Measurements from ENCODE around the gene CDC42. TPM values are rescaled to one million over a fixed set of nuclear protein-coding genes. Genes with fewer than 3 reads are reported as not detected.

Gene CDC42
- total RNA-seq, 1 experiment from 2014 or later, result 171 TPM

DNA sequence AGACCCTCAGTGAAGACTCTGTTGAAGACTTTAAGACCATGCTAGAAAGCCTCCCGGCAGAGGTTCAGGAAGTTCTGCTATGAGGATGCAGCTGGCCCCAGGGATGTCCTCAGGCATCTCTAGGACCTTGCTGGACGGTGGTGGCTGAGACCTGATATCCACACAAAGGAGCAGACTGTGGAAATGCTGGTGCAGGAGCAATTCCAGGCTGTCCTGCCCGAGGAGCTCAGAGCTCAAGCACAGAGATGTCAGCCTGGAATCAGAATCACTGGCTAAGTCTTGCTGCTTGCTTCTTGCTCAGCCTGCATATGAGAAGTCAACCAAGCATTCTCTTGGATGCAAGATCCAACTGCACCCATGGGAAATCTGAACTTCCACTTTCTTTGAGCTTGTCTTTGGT lies 22.0 kb upstream of the CDC42 start:
- no peak for DNase-seq (ENCODE audit: low spot score)
- H3K4me1 Mint-ChIP-seq, result peaks cover 10% of the 10 kb centered on the region
- CTCF ChIA-PET, result interaction anchor here (1.3 kb wide), 1 partner anchor 8 kb away, joined by 3 read pairs; no protein-coding TSS in a partner anchor
- POLR2A ChIA-PET, result interaction anchor here (0.6 to 0.7 kb wide), 2 partner anchors 220 to 996 kb away, joined by 5 read pairs; no protein-coding TSS in a partner anchor
- no peaks in the 10 kb centered on the region for H3K9me3 Mint-ChIP-seq
- H3K27ac Mint-ChIP-seq, result no peak overlapping the region
- TF ChIP-seq NFATC4 (CRISPR knock-in tag; IDR thresholded peaks at IDR 0.05) (no peak), NFYB (CRISPR knock-in tag; conservative IDR thresholded peaks at IDR 0.05; ENCODE audit: low read depth) (no peak), GABPB1 (CRISPR knock-in tag; IDR thresholded peaks at IDR 0.05) (no peak), KAT7 (CRISPR knock-in tag; IDR thresholded peaks at IDR 0.05; ENCODE audit: borderline replicate concordance) (no peak), MYBL2 (CRISPR knock-in tag; IDR thresholded peaks at IDR 0.05) (no peak), JUN (CRISPR knock-in tag; IDR thresholded peaks at IDR 0.05) (no peak), ZNF232 (CRISPR knock-in tag; IDR thresholded peaks at IDR 0.05) (no peak), ATF1 (CRISPR knock-in tag; IDR thresholded peaks at IDR 0.05) (no peak), NR2C2 (CRISPR knock-in tag; IDR thresholded peaks at IDR 0.05) (no peak), HMGA2 (CRISPR knock-in tag; IDR thresholded peaks at IDR 0.05) (no peak), PRRX2 (CRISPR knock-in tag; IDR thresholded peaks at IDR 0.05) (no peak), ZNF138 (CRISPR knock-in tag; conservative IDR thresholded peaks at IDR 0.05) (no peak)
- TF ChIP-seq, protein P1, sequence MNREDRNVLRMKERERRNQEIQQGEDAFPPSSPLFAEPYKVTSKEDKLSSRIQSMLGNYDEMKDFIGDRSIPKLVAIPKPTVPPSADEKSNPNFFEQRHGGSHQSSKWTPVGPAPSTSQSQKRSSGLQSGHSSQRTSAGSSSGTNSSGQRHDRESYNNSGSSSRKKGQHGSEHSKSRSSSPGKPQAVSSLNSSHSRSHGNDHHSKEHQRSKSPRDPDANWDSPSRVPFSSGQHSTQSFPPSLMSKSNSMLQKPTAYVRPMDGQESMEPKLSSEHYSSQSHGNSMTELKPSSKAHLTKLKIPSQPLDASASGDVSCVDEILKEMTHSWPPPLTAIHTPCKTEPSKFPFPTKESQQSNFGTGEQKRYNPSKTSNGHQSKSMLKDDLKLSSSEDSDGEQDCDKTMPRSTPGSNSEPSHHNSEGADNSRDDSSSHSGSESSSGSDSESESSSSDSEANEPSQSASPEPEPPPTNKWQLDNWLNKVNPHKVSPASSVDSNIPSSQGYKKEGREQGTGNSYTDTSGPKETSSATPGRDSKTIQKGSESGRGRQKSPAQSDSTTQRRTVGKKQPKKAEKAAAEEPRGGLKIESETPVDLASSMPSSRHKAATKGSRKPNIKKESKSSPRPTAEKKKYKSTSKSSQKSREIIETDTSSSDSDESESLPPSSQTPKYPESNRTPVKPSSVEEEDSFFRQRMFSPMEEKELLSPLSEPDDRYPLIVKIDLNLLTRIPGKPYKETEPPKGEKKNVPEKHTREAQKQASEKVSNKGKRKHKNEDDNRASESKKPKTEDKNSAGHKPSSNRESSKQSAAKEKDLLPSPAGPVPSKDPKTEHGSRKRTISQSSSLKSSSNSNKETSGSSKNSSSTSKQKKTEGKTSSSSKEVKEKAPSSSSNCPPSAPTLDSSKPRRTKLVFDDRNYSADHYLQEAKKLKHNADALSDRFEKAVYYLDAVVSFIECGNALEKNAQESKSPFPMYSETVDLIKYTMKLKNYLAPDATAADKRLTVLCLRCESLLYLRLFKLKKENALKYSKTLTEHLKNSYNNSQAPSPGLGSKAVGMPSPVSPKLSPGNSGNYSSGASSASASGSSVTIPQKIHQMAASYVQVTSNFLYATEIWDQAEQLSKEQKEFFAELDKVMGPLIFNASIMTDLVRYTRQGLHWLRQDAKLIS (CRISPR knock-in tag; IDR thresholded peaks at IDR 0.05; ENCODE audit: borderline replicate concordance), result no peak
- TF ChIP-seq, protein P2, sequence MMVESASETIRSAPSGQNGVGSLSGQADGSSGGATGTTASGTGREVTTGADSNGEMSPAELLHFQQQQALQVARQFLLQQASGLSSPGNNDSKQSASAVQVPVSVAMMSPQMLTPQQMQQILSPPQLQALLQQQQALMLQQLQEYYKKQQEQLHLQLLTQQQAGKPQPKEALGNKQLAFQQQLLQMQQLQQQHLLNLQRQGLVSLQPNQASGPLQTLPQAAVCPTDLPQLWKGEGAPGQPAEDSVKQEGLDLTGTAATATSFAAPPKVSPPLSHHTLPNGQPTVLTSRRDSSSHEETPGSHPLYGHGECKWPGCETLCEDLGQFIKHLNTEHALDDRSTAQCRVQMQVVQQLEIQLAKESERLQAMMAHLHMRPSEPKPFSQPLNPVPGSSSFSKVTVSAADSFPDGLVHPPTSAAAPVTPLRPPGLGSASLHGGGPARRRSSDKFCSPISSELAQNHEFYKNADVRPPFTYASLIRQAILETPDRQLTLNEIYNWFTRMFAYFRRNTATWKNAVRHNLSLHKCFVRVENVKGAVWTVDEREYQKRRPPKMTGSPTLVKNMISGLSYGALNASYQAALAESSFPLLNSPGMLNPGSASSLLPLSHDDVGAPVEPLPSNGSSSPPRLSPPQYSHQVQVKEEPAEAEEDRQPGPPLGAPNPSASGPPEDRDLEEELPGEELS (CRISPR knock-in tag; IDR thresholded peaks at IDR 0.05), result no peak
- TF ChIP-seq, protein P3, sequence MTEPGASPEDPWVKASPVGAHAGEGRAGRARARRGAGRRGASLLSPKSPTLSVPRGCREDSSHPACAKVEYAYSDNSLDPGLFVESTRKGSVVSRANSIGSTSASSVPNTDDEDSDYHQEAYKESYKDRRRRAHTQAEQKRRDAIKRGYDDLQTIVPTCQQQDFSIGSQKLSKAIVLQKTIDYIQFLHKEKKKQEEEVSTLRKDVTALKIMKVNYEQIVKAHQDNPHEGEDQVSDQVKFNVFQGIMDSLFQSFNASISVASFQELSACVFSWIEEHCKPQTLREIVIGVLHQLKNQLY (CRISPR knock-in tag; IDR thresholded peaks at IDR 0.05), result no peak
- TF ChIP-seq, protein P4, sequence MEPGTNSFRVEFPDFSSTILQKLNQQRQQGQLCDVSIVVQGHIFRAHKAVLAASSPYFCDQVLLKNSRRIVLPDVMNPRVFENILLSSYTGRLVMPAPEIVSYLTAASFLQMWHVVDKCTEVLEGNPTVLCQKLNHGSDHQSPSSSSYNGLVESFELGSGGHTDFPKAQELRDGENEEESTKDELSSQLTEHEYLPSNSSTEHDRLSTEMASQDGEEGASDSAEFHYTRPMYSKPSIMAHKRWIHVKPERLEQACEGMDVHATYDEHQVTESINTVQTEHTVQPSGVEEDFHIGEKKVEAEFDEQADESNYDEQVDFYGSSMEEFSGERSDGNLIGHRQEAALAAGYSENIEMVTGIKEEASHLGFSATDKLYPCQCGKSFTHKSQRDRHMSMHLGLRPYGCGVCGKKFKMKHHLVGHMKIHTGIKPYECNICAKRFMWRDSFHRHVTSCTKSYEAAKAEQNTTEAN (CRISPR knock-in tag; IDR thresholded peaks at IDR 0.05), result no peak
- TF ChIP-seq, protein P5, sequence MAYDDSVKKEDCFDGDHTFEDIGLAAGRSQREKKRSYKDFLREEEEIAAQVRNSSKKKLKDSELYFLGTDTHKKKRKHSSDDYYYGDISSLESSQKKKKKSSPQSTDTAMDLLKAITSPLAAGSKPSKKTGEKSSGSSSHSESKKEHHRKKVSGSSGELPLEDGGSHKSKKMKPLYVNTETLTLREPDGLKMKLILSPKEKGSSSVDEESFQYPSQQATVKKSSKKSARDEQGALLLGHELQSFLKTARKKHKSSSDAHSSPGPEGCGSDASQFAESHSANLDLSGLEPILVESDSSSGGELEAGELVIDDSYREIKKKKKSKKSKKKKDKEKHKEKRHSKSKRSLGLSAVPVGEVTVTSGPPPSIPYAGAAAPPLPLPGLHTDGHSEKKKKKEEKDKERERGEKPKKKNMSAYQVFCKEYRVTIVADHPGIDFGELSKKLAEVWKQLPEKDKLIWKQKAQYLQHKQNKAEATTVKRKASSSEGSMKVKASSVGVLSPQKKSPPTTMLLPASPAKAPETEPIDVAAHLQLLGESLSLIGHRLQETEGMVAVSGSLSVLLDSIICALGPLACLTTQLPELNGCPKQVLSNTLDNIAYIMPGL (CRISPR knock-in tag; IDR thresholded peaks at IDR 0.05), result no peak
- TF ChIP-seq, protein P6, sequence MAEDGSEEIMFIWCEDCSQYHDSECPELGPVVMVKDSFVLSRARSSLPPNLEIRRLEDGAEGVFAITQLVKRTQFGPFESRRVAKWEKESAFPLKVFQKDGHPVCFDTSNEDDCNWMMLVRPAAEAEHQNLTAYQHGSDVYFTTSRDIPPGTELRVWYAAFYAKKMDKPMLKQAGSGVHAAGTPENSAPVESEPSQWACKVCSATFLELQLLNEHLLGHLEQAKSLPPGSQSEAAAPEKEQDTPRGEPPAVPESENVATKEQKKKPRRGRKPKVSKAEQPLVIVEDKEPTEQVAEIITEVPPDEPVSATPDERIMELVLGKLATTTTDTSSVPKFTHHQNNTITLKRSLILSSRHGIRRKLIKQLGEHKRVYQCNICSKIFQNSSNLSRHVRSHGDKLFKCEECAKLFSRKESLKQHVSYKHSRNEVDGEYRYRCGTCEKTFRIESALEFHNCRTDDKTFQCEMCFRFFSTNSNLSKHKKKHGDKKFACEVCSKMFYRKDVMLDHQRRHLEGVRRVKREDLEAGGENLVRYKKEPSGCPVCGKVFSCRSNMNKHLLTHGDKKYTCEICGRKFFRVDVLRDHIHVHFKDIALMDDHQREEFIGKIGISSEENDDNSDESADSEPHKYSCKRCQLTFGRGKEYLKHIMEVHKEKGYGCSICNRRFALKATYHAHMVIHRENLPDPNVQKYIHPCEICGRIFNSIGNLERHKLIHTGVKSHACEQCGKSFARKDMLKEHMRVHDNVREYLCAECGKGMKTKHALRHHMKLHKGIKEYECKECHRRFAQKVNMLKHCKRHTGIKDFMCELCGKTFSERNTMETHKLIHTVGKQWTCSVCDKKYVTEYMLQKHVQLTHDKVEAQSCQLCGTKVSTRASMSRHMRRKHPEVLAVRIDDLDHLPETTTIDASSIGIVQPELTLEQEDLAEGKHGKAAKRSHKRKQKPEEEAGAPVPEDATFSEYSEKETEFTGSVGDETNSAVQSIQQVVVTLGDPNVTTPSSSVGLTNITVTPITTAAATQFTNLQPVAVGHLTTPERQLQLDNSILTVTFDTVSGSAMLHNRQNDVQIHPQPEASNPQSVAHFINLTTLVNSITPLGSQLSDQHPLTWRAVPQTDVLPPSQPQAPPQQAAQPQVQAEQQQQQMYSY (CRISPR knock-in tag; IDR thresholded peaks at IDR 0.05), result no peak
- no peaks in the 10 kb centered on the region for H3K27me3 Mint-ChIP-seq (ENCODE audit: low read depth)
- no peaks in the 10 kb centered on the region for H3K36me3 Mint-ChIP-seq
- H3K4me3 Mint-ChIP-seq, result no peak overlapping the region
- ATAC-seq, result no peak
